Subcutaneous adipose tissue (tissue), 4 donors: ENCODE data around the gene OLFM1. TPM values are rescaled to one million over a fixed set of nuclear protein-coding genes. Genes with fewer than 3 reads are reported as not detected.

Experiments used
- CTCF ChIP-seq: fragments of 450-650 bp; IDR thresholded peaks from one replicate; pipeline ENCODE4 v1.5.1; 2016; ENCODE audit warnings: low read depth, mild to moderate bottlenecking, control low read depth, antibody characterized with exemption, moderate library complexity
- total RNA-seq, 4 donors: library from RNA; depleted of rRNA; stranded (reverse); fragments of >200 nt; gene quantifications; one replicate each; pipeline ENCODE4 v1.1.0, GENCODE V29; 2016

Gene OLFM1
- total RNA-seq = 10 to 100 TPM; 10.9 to 25.6 (median 22.8) TPM

GRCh38 chr9:135087489-135087792 is at the start of gene OLFM1:
Gene OLFM1 (plus strand): TSS chr9:135087668. CDS start chr9:135087990, 322 bp downstream.
- TF ChIP-seq CTCF = no peak

GRCh38 chr9:135038331-135038730 is 49.1 kb upstream of the OLFM1 start:
- TF ChIP-seq CTCF = no peak

- TF ChIP-seq CTCF = no peak
Measured at GRCh38 chr9:135038826-135039225, 48.6 kb upstream of the OLFM1 start.

GRCh38 chr9:135039266-135039870 is 48.1 kb upstream of the OLFM1 start:
- no peak for TF ChIP-seq CTCF

GRCh38 chr9:135039916-135040645 is 47.4 kb upstream of the OLFM1 start:
- no peak for TF ChIP-seq CTCF

- TF ChIP-seq CTCF = no peak
Measured at GRCh38 chr9:135040892-135041291, 46.6 kb upstream of the OLFM1 start.

GRCh38 chr9:135043345-135043744 is 44.1 kb upstream of the OLFM1 start:
- TF ChIP-seq CTCF = no peak
